Colonic mucosa (tissue), 4 donors: ENCODE results near the gene TRIM61. TPM values are rescaled to one million over a fixed set of nuclear protein-coding genes. Genes with fewer than 3 reads are reported as not detected.
"Not testable (repeated sequence)": the region's sequence is repeated elsewhere in the genome, so short reads cannot be mapped to it uniquely, and the experiment has no call there.

ENCODE experiments used
- DNase-seq: peaks from one replicate; pipeline ENCODE4 v3.0.0-alpha.2; 2020
- H3K27ac ChIP-seq: fragments of 200-600 bp; one replicate; pipeline ENCODE4 v1.8.0; 2021
- H3K27me3 ChIP-seq: fragments of 200-600 bp; one replicate; pipeline ENCODE4 v1.8.0; 2021
- H3K36me3 ChIP-seq: fragments of 200-600 bp; one replicate; pipeline ENCODE4 v1.8.0; 2021
- H3K4me1 ChIP-seq: fragments of 200-600 bp; one replicate; pipeline ENCODE4 v1.8.0; 2021; ENCODE audit warnings: mild to moderate bottlenecking
- H3K4me3 ChIP-seq: fragments of 200-600 bp; one replicate; pipeline ENCODE4 v1.8.0; 2021
- H3K9ac ChIP-seq, 2 donors: one replicate each; pipeline ENCODE4 v1.7.0; 2013; ENCODE audit warnings: control low read depth in 2 of 2, low read depth in 2 of 2, low read length in 2 of 2
- H3K9me3 ChIP-seq: fragments of 200-600 bp; one replicate; pipeline ENCODE4 v1.8.0; 2021
- CTCF ChIP-seq: fragments of 200-600 bp; IDR thresholded peaks from one replicate; pipeline ENCODE4 v1.8.0; 2022; ENCODE audit warnings: antibody characterized with exemption, mild to moderate bottlenecking
- intact Hi-C: fragments of 100-400 bp; cut with DNase I; formaldehyde crosslinking; loops from one replicate; pipeline ENCODE4 v1.14.1; 2022
- total RNA-seq, 2 donors: library from RNA; stranded (reverse); fragmentation: NEBNext Ultra II Directional in 1 of 2; extraction: Animal tissue kit (Norgen Biotek cat#: 25700) in 1 of 2; gene quantifications; one replicate each; pipeline ENCODE4 v1.2.1, GENCODE V29; 2021
- donor health status: healthy.
- donor health status: DM: no; HTN: no; CAD: no.
- donor health status: DM: no; HTN: no; CAD: no.

The TRIM61 gene
- under 1 TPM in 1 of 2 donors, not detected in 1; 0.49 TPM for total RNA-seq

- peak; percentile 33 for DNase-seq
- no peak for TF ChIP-seq CTCF
- no peak within 1 kb of the TSS for H3K9ac ChIP-seq
- H3K4me1 ChIP-seq, result no peaks in the 10 kb centered on the region
- no peak within 1 kb of the TSS for H3K27ac ChIP-seq
- intact Hi-C loops, result no loop called here
- no peaks in the 10 kb centered on the region for H3K27me3 ChIP-seq
- no peaks in the 10 kb centered on the region for H3K36me3 ChIP-seq
- H3K4me3 ChIP-seq, result no peak within 1 kb of the TSS
- no peaks in the 10 kb centered on the region for H3K9me3 ChIP-seq
Measured at GRCh38 chr4:164977243-164978164, at the start of gene TRIM61. TRIM61 (minus strand) TSS chr4:164977657; CDS start chr4:164970002, 7,655 bp downstream.

- H3K9me3 ChIP-seq, H3K36me3 ChIP-seq, intact Hi-C loops, H3K27ac ChIP-seq, H3K4me3 ChIP-seq, H3K27me3 ChIP-seq, DNase-seq, H3K4me1 ChIP-seq, H3K9ac ChIP-seq: not testable (repeated sequence)
Measured at GRCh38 chr4:165025782-165026181, 48.3 kb upstream of the TRIM61 start.

DNA sequence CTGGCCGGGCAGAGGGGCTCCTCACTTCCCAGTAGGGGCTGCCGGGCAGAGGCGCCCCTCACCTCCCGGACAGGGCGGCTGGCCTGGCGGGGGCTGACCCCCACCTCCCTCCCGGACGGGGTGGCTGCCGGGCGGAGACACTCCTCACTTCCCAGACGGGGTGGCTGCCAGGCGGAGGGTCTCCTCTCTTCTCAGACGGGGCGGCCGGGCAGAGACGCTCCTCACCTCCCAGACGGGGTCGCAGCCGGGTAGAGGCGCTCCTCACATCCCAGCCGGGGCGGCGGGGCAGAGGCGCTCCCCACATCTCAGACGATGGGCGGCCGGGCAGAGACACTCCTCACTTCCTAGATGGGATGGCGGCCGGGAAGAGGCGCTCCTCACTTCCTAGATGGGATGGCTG is 42.5 kb upstream of the TRIM61 start:
- H3K27ac ChIP-seq, result not testable (repeated sequence)

DNA sequence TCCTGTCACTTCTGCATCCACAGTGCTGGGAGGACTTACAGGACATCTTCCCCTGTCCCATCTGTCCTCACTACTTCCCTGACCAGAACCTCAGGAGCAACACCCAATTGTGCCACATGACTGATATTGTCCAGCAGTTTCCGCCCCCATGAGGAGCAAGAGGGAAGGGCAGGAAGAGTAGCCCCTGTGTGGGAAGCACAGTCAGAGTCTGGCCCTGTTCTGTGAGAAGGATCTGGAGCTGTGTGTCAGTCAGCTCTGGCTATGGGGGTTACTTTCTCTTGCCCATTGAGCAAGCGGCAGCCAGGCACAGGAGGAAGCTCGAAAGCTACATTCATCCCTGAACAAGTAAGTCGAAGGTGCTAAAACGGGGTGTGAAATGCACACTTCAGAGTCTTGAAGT is 39.5 kb upstream of the TRIM61 start:
- Histone ChIP-seq H3K9ac (no peak overlapping the region), H3K27me3 (no peaks in the 10 kb centered on the region), H3K36me3 (no peaks in the 10 kb centered on the region), H3K27ac (no peak overlapping the region), H3K4me3 (no peak overlapping the region), H3K9me3 (no peaks in the 10 kb centered on the region), H3K4me1 (no peaks in the 10 kb centered on the region)
- no peak for DNase-seq
- TF ChIP-seq CTCF, result no peak
- intact Hi-C loops, result no loop called here

More for the DNA sequence above, 42.5 kb upstream of the TRIM61 start:
- intact Hi-C loops, H3K9me3 ChIP-seq, H3K9ac ChIP-seq, H3K4me3 ChIP-seq, DNase-seq, H3K27me3 ChIP-seq, H3K4me1 ChIP-seq, H3K36me3 ChIP-seq: not testable (repeated sequence)

DNA sequence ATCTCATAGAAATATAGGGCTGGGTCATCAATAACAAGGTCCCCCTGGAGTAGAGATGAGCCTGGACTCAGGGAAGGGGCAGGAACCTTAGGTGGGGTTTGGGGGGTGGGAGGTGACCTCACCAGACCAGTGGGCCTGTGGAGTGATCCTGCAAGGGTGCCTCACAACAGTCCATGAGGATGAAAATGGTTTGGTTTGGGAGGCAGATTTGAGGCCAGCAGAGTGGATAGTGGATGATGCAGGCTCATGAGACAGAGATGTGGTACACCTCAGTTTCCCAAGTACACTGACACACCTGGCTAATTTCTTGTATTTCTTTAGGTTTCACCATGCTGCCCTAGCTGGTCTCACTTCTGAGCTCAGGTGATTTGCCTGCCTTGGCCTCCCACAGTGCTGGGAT is 36.2 kb upstream of the TRIM61 start:
- H3K9me3 ChIP-seq, result no peaks in the 10 kb centered on the region
- intact Hi-C loops, result no loop called here
- no peak overlapping the region for H3K9ac ChIP-seq
- no peak for DNase-seq
- H3K4me1 ChIP-seq, result no peaks in the 10 kb centered on the region
- no peak for TF ChIP-seq CTCF
- H3K36me3 ChIP-seq, result no peaks in the 10 kb centered on the region
- H3K4me3 ChIP-seq, result no peak overlapping the region
- H3K27me3 ChIP-seq, result no peaks in the 10 kb centered on the region
- no peak overlapping the region for H3K27ac ChIP-seq

DNA sequence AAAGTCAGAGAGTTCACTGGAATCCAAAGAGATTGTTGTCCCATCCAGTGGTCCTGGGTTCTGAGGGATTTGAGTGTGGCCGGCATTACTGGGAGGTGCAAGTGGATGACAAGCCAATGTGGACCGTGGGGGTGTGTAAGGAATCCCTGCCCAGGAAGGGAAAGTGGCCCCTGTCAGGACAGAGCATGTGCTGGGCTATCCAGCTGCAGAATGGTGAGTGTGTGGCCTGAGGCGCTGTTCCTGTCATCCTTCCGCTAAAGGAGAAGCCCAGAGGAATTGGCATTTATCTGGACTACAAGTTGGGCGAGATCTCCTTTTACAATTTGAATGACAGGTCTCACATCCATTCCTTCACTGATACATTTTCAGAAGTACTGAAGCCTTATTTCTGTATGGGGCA is 33.9 kb upstream of the TRIM61 start:
- Histone ChIP-seq H3K4me3 (no peak overlapping the region), H3K9ac (no peak overlapping the region), H3K36me3 (no peaks in the 10 kb centered on the region), H3K27me3 (no peaks in the 10 kb centered on the region), H3K27ac (no peak overlapping the region), H3K4me1 (no peaks in the 10 kb centered on the region), H3K9me3 (no peaks in the 10 kb centered on the region)
- DNase-seq, result no peak
- TF ChIP-seq CTCF, result no peak
- intact Hi-C loops, result no loop called here
